K562 (cell line): Measurements from ENCODE around the gene LCNL1.

Experiments used
- BRCA1 ChIP-seq, 2 experiments: fragments of 450-650 bp in 1 of 2; sonication (generic) in 1 of 2; formaldehyde crosslinking in 1 of 2; IDR thresholded peaks; 2 replicates each; pipeline versions ENCODE4 v1.5.0 to v1.6.1; 2017 to 2020; ENCODE audit warnings: mild to moderate bottlenecking in 1 of 2, missing genetic modification reagents in 1 of 2
- JUND ChIP-seq, 2 experiments: IDR thresholded peaks; 2 replicates in 1 of 2; 3 replicates in 1 of 2; pipeline ENCODE4 v1.6.1; 2011; ENCODE audit warnings: borderline replicate concordance in 2 of 2, low read depth in 2 of 2, low read length in 2 of 2, improper control_type of control experiment in 1 of 2, missing biosample characterization in 1 of 2, missing genetic modification characterization in 1 of 2, missing genetic modification reagents in 1 of 2
- POLR2AphosphoS5 ChIP-seq: IDR thresholded peaks from 2 replicates; pipeline ENCODE4 v1.6.1; 2011; ENCODE audit warnings: mild to moderate bottlenecking, low read depth, low read length, moderate library complexity; ENCODE audit not compliant: control insufficient read depth, insufficient read depth
- SNIP1 ChIP-seq: fragments of 450-650 bp; IDR thresholded peaks from 2 replicates; pipeline ENCODE4 v1.7.1; 2017; ENCODE audit warnings: low read depth, mild to moderate bottlenecking
- YY1 ChIP-seq, 3 experiments: IDR thresholded peaks; 2 replicates each; pipeline ENCODE4 v1.6.1; 2011; ENCODE audit warnings: low read length in 2 of 3, mild to moderate bottlenecking in 2 of 3, moderate library complexity in 2 of 3, borderline replicate concordance in 1 of 3, control low read depth in 1 of 3, low read depth in 1 of 3; ENCODE audit not compliant: insufficient read depth in 3 of 3, insufficient replicate concordance in 2 of 3, control insufficient read depth in 1 of 3, insufficient read length in 1 of 3; ENCODE audit errors: extremely low read depth in 1 of 3
- ZNF282 ChIP-seq: sonication (generic); formaldehyde crosslinking; IDR thresholded peaks from 2 replicates; pipeline ENCODE4 v1.8.1; 2023; ENCODE audit warnings: missing genetic modification reagents
- TF ChIP-seq, protein P1 (sequence below): sonication (generic); formaldehyde crosslinking; IDR thresholded peaks from 2 replicates; pipeline ENCODE4 v1.8.1; 2023; ENCODE audit warnings: mild to moderate bottlenecking, missing genetic modification reagents
- TF ChIP-seq, protein P2 (sequence below): sonication (generic); formaldehyde crosslinking; IDR thresholded peaks from 2 replicates; pipeline ENCODE4 v1.8.0; 2022; ENCODE audit warnings: mild to moderate bottlenecking, low read depth, missing genetic modification reagents
- TF ChIP-seq, protein P3 (sequence below): fragments of 450-650 bp; IDR thresholded peaks from one replicate; pipeline ENCODE4 v1.6.1; 2018; ENCODE audit warnings: mild to moderate bottlenecking, moderate library complexity; ENCODE audit not compliant: partially characterized antibody
- TF ChIP-seq, protein P4 (sequence below): IDR thresholded peaks from 3 replicates; pipeline ENCODE4 v1.6.1; 2011; ENCODE audit warnings: borderline replicate concordance, mild to moderate bottlenecking, moderate library complexity; ENCODE audit not compliant: insufficient read length; ENCODE audit errors: extremely low read depth

DNA sequence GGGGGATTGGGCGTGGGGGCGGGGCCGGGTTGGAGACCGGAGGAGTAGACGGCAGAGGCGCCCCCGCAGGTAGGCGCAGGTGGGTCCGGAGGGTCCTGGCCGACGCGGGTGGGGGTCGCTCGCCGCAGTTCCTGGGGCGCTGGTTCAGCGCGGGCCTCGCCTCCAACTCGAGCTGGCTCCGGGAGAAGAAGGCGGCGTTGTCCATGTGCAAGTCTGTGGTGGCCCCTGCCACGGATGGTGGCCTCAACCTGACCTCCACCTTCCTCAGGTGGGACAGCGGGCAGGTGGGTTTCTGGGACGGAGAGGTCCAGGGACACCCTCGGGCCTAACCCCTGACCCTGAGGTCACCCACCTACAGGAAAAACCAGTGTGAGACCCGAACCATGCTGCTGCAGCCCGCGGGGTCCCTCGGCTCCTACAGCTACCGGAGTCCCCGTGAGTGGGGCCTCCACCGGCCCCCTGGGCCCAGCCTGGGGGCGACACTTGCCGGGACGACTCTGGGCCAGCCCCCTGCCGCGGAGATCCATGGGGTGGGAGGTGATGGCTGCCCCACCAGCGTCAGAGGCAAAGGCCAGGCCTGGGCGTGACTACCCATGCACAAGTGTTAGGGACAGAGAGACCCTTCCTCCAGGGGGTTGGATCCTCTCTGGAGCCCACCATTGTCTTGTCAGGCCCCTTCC, 3.8 kb upstream of the LCNL1 start:
- no peak for TF ChIP-seq BRCA1 (IDR thresholded peaks at IDR 0.05)
- TF ChIP-seq BRCA1 (CRISPR knock-in tag; IDR thresholded peaks at IDR 0.05), result no peak
- TF ChIP-seq, protein P1, sequence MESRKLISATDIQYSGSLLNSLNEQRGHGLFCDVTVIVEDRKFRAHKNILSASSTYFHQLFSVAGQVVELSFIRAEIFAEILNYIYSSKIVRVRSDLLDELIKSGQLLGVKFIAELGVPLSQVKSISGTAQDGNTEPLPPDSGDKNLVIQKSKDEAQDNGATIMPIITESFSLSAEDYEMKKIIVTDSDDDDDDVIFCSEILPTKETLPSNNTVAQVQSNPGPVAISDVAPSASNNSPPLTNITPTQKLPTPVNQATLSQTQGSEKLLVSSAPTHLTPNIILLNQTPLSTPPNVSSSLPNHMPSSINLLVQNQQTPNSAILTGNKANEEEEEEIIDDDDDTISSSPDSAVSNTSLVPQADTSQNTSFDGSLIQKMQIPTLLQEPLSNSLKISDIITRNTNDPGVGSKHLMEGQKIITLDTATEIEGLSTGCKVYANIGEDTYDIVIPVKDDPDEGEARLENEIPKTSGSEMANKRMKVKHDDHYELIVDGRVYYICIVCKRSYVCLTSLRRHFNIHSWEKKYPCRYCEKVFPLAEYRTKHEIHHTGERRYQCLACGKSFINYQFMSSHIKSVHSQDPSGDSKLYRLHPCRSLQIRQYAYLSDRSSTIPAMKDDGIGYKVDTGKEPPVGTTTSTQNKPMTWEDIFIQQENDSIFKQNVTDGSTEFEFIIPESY (CRISPR knock-in tag), result no peak
- TF ChIP-seq, protein P2, sequence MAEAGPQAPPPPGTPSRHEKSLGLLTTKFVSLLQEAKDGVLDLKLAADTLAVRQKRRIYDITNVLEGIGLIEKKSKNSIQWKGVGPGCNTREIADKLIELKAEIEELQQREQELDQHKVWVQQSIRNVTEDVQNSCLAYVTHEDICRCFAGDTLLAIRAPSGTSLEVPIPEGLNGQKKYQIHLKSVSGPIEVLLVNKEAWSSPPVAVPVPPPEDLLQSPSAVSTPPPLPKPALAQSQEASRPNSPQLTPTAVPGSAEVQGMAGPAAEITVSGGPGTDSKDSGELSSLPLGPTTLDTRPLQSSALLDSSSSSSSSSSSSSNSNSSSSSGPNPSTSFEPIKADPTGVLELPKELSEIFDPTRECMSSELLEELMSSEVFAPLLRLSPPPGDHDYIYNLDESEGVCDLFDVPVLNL (CRISPR knock-in tag), result no peak
- TF ChIP-seq, protein P3, sequence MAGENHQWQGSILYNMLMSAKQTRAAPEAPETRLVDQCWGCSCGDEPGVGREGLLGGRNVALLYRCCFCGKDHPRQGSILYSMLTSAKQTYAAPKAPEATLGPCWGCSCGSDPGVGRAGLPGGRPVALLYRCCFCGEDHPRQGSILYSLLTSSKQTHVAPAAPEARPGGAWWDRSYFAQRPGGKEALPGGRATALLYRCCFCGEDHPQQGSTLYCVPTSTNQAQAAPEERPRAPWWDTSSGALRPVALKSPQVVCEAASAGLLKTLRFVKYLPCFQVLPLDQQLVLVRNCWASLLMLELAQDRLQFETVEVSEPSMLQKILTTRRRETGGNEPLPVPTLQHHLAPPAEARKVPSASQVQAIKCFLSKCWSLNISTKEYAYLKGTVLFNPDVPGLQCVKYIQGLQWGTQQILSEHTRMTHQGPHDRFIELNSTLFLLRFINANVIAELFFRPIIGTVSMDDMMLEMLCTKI, result no peak
- TF ChIP-seq, protein P4, sequence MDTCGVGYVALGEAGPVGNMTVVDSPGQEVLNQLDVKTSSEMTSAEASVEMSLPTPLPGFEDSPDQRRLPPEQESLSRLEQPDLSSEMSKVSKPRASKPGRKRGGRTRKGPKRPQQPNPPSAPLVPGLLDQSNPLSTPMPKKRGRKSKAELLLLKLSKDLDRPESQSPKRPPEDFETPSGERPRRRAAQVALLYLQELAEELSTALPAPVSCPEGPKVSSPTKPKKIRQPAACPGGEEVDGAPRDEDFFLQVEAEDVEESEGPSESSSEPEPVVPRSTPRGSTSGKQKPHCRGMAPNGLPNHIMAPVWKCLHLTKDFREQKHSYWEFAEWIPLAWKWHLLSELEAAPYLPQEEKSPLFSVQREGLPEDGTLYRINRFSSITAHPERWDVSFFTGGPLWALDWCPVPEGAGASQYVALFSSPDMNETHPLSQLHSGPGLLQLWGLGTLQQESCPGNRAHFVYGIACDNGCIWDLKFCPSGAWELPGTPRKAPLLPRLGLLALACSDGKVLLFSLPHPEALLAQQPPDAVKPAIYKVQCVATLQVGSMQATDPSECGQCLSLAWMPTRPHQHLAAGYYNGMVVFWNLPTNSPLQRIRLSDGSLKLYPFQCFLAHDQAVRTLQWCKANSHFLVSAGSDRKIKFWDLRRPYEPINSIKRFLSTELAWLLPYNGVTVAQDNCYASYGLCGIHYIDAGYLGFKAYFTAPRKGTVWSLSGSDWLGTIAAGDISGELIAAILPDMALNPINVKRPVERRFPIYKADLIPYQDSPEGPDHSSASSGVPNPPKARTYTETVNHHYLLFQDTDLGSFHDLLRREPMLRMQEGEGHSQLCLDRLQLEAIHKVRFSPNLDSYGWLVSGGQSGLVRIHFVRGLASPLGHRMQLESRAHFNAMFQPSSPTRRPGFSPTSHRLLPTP, result no peak
- TF ChIP-seq JUND (IDR thresholded peaks at IDR 0.05; ENCODE audit: borderline replicate concordance, low read depth, low read length), result no peak
- no peak for TF ChIP-seq JUND (tag; IDR thresholded peaks at IDR 0.05; ENCODE audit: borderline replicate concordance, low read depth, low read length)
- no peak for TF ChIP-seq ZNF282 (CRISPR knock-in tag)
- no peak for TF ChIP-seq POLR2AphosphoS5
- TF ChIP-seq YY1 (IDR thresholded peaks at IDR 0.05; ENCODE audit: borderline replicate concordance in 1 of 3, control insufficient read depth in 1 of 3, extremely low read depth in 1 of 3, insufficient read depth in 3 of 3, insufficient read length in 1 of 3, insufficient replicate concordance in 2 of 3, low read depth in 1 of 3, low read length in 2 of 3), result no peak
- no peak for TF ChIP-seq SNIP1
